Tibial artery (tissue), 4 donors: ENCODE results near the gene NCL.

Experiments
- DNase-seq, 2 donors: peaks; one replicate each; pipeline ENCODE4 v3.0.0-alpha.2; 2019
- H3K27ac ChIP-seq, 2 donors: fragments of 200-600 bp; sonication (generic) in 1 of 2; 1 replicate in 1 of 2; 2 replicates in 1 of 2; pipeline ENCODE4 v1.5.1; 2018 to 2019; ENCODE audit warnings: mild to moderate bottlenecking in 1 of 2
- H3K27me3 ChIP-seq, 2 donors: fragments of 200-600 bp; sonication (generic) in 1 of 2; one replicate each; pipeline versions ENCODE4 v1.5.1 to v1.6.0; 2016 to 2019
- H3K36me3 ChIP-seq, 3 donors: fragments of 200-600 bp; sonication (generic) in 2 of 3; one replicate each; pipeline ENCODE4 v1.5.1; 2016 to 2019; ENCODE audit warnings: mild to moderate bottlenecking in 2 of 3
- H3K4me1 ChIP-seq, 4 donors: fragments of 200-600 bp; sonication (generic) in 2 of 4; 1 replicate in 3 of 4; 2 replicates in 1 of 4; pipeline ENCODE4 v1.5.1; 2016 to 2019
- H3K4me3 ChIP-seq, 2 donors: fragments of 200-600 bp; sonication (generic) in 1 of 2; 1 replicate in 1 of 2; 2 replicates in 1 of 2; pipeline ENCODE4 v1.5.1; 2018 to 2019; ENCODE audit warnings: mild to moderate bottlenecking in 2 of 2
- H3K9me3 ChIP-seq, 3 donors: fragments of 200-600 bp; sonication (generic) in 1 of 3; one replicate each; pipeline ENCODE4 v1.5.1; 2016 to 2019
- intact Hi-C: fragments of 100-400 bp; cut with DNase I; formaldehyde crosslinking; loops from one replicate; pipeline ENCODE4 v1.15.0; 2023; ENCODE audit warnings: low total_unique reads
- TF ChIP-seq, protein P1 (sequence below), 2 experiments: fragments of 200-600 bp in 1 of 2; fragments of 450-650 bp in 1 of 2; IDR thresholded peaks; one replicate each; pipeline ENCODE4 v1.5.1; 2017 to 2019; ENCODE audit warnings: antibody characterized with exemption in 2 of 2, mild to moderate bottlenecking in 1 of 2, moderate library complexity in 1 of 2

The NCL gene

DNA sequence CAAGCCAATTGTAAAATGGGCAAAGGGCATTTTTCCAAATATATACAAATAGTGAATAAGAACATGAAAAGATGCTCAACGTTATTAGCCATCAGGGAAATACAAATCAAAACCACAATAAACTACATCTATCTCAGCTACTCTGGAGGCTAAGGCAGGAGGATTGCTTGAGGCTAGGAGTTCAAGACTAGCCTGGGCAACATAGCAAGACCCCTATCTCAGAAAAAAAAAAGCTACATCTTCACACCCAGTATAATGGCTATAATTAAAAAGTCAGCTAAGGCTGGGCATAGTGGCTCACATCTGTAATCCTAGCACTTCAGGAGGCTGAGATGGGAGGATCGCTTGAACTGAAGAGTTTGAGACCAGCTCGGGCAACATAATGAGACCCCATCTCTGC is 12.6 kb upstream of the NCL start:
- H3K4me3 ChIP-seq: no peak overlapping the region
- H3K27me3 ChIP-seq: no peaks in the 10 kb centered on the region
- H3K27ac ChIP-seq: no peak overlapping the region
- DNase-seq: no peak
- TF ChIP-seq, protein P1, sequence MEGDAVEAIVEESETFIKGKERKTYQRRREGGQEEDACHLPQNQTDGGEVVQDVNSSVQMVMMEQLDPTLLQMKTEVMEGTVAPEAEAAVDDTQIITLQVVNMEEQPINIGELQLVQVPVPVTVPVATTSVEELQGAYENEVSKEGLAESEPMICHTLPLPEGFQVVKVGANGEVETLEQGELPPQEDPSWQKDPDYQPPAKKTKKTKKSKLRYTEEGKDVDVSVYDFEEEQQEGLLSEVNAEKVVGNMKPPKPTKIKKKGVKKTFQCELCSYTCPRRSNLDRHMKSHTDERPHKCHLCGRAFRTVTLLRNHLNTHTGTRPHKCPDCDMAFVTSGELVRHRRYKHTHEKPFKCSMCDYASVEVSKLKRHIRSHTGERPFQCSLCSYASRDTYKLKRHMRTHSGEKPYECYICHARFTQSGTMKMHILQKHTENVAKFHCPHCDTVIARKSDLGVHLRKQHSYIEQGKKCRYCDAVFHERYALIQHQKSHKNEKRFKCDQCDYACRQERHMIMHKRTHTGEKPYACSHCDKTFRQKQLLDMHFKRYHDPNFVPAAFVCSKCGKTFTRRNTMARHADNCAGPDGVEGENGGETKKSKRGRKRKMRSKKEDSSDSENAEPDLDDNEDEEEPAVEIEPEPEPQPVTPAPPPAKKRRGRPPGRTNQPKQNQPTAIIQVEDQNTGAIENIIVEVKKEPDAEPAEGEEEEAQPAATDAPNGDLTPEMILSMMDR (IDR thresholded peaks at IDR 0.05): no peak
- peaks cover 0 to 3% (median under 1%) of the 10 kb centered on the region in 4 donors for H3K4me1 ChIP-seq
- intact Hi-C loops: no loop called here
- no peaks in the 10 kb centered on the region for H3K9me3 ChIP-seq
- no peaks in the 10 kb centered on the region for H3K36me3 ChIP-seq

DNA sequence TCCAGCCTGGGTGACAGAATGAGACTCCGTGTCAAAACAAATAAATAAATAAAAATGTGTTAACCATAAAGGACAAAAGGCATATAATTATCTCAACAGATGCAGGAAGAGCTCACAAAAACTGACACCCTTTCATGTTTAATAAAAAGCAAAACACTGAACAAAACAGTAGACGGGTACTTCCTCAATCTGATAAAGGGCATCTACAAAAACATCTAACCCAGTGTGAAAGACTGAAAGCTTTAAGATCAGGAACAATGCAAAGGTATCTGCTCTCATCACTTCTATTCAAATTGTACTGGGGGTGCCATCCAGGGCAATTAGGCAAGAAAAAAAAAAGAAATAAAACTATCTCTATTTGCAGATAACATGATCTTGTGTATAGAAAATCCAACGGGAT is 11.7 kb upstream of the NCL start:
- Histone ChIP-seq H3K9me3 (no peaks in the 10 kb centered on the region), H3K27me3 (no peaks in the 10 kb centered on the region), H3K4me1 (peaks cover 0 to 3% (median 0%) of the 10 kb centered on the region in 4 donors), H3K27ac (no peak overlapping the region), H3K4me3 (no peak overlapping the region), H3K36me3 (no peaks in the 10 kb centered on the region)
- intact Hi-C loops: no loop called here
- TF ChIP-seq, protein P1 (IDR thresholded peaks at IDR 0.05): no peak
- no peak for DNase-seq

DNA sequence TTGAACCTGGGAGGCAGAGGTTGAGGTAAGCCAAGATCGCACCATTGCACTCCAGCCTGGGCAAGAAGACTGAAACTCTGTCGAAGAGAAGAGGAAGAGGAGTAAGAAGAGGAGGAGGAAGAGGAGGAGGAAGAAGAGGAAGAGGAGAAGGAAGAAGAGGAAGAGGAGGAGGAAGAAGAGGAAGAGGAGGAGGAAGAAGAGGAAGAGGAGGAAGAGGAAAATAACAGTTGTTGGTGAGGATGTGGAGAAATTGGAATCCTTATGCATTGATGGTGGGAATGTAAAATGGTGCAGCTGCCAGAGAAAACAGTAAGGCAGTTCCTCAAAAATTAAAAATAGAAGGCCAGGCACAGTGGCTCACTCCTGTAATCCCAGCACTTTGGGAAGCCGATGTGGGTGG is 8.5 kb upstream of the NCL start:
- Histone ChIP-seq H3K9me3 (no peaks in the 10 kb centered on the region), H3K27me3 (no peaks in the 10 kb centered on the region), H3K27ac (no peak overlapping the region), H3K4me1 (peaks cover 0 to 3% (median 0%) of the 10 kb centered on the region in 4 donors), H3K36me3 (no peaks in the 10 kb centered on the region), H3K4me3 (no peak overlapping the region)
- intact Hi-C loops: no loop called here
- no peak for DNase-seq
- TF ChIP-seq, protein P1 (IDR thresholded peaks at IDR 0.05): no peak

DNA sequence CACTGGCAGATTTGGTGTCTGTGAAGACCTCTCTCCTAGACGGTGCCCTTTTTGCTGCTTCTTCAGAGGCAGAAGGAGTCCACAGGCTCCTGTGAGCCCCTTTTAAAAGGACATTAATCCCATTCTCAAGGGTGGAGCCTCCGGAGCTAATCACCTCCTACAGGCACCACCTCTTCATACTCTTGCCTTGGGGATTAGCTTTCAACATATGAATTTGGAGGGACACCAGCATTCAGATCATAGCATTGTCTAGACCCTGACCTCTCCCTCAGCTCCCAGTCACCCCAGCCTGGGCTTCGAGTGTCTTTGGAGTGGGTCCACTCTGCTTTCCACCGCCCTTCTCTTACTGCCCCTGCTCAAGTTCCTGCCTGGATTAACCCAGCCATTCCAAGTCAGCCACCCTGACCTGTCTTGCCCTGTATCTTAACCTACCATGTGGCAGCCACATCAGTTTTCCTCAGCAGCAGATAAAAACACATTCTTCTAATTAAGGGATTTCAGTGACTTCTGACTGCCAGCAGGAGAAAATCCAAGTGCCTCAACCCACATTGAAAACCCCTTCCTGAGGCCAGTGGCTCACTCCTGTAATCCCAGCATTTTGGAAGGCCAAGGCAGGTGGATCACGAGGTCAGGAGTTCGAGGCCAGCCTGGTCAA is 6.1 kb upstream of the NCL start:
- no peak for DNase-seq
- intact Hi-C loops: no loop called here
- no peaks in the 10 kb centered on the region for H3K36me3 ChIP-seq
- no peaks in the 10 kb centered on the region for H3K9me3 ChIP-seq
- peaks cover 0 to 6% (median 3%) of the 10 kb centered on the region in 4 donors for H3K4me1 ChIP-seq
- TF ChIP-seq, protein P1 (IDR thresholded peaks at IDR 0.05): no peak
- H3K27me3 ChIP-seq: no peaks in the 10 kb centered on the region
- no peak overlapping the region for H3K27ac ChIP-seq
- H3K4me3 ChIP-seq: no peak overlapping the region

DNA sequence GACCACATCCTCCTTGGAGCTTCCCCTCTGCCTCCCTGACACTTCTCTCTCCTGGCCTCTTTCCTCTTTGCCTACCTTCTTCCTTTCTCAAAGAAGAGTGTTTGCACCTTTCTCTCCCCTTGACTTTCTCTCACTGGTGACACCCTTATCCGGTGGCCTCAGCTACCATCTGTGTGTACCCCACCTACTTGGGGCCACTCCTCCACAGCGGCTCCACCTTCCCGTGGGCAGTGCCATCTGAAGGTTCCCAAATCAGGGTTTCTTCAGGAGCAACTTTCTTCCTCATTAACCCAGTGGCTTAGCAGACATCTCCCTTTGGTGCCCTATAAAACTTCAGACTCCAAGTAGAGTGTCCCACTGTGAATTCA is 5.3 kb upstream of the NCL start:
- no peak for DNase-seq
- TF ChIP-seq, protein P1 (IDR thresholded peaks at IDR 0.05): no peak
- Histone ChIP-seq H3K36me3 (no peaks in the 10 kb centered on the region), H3K27me3 (no peaks in the 10 kb centered on the region), H3K4me1 (peaks cover 0 to 9% (median 7%) of the 10 kb centered on the region in 4 donors), H3K4me3 (no peak overlapping the region), H3K27ac (no peak overlapping the region), H3K9me3 (no peaks in the 10 kb centered on the region)
- intact Hi-C loops: no loop called here
